IPS-18a (cell line): ENCODE measurements around the gene RAB11FIP4.

Source experiments
- H3K27ac ChIP-seq: one replicate; pipeline ENCODE4 v1.5.1; 2013; ENCODE audit warnings: low read length
- H3K27me3 ChIP-seq: one replicate; pipeline ENCODE4 v1.6.1; 2013; ENCODE audit warnings: mild to moderate bottlenecking, low read length; ENCODE audit not compliant: control insufficient read depth, insufficient read depth
- H3K36me3 ChIP-seq: one replicate; pipeline ENCODE4 v1.6.1; 2013; ENCODE audit warnings: low read depth, low read length; ENCODE audit not compliant: control insufficient read depth
- H3K4me1 ChIP-seq: one replicate; pipeline ENCODE4 v1.6.1; 2013; ENCODE audit warnings: low read depth, low read length; ENCODE audit not compliant: control insufficient read depth
- H3K4me3 ChIP-seq: one replicate; pipeline ENCODE4 v1.5.1; 2013; ENCODE audit warnings: low read length
- H3K9ac ChIP-seq: one replicate; pipeline ENCODE4 v1.6.1; 2013; ENCODE audit warnings: mild to moderate bottlenecking, low read length, moderate library complexity
- H3K9me3 ChIP-seq: one replicate; pipeline ENCODE4 v1.6.1; 2013; ENCODE audit warnings: low read depth, low read length; ENCODE audit not compliant: control insufficient read depth

The RAB11FIP4 gene

GRCh38 chr17:31398381-31399311, 7.2 kb downstream of the RAB11FIP4 start:
- Histone ChIP-seq H3K4me3 (no peak overlapping the region), H3K36me3 (no peaks in the 10 kb centered on the region), H3K9ac (no peak overlapping the region), H3K9me3 (no peaks in the 10 kb centered on the region), H3K27ac (no peak overlapping the region), H3K4me1 (no peaks in the 10 kb centered on the region), H3K27me3 (no peaks in the 10 kb centered on the region)

- no peaks in the 10 kb centered on the region for H3K27me3 ChIP-seq
- H3K9me3 ChIP-seq, result no peaks in the 10 kb centered on the region
- no peak overlapping the region for H3K27ac ChIP-seq
- no peak overlapping the region for H3K9ac ChIP-seq
- no peaks in the 10 kb centered on the region for H3K4me1 ChIP-seq
- H3K4me3 ChIP-seq, result no peak overlapping the region
- no peaks in the 10 kb centered on the region for H3K36me3 ChIP-seq
These were observed 9.0 kb downstream of the RAB11FIP4 start for GRCh38 chr17:31400481-31400950.

- no peak overlapping the region for H3K27ac ChIP-seq
- no peaks in the 10 kb centered on the region for H3K4me1 ChIP-seq
- no peaks in the 10 kb centered on the region for H3K36me3 ChIP-seq
These were observed 10.2 kb downstream of the RAB11FIP4 start for GRCh38 chr17:31401456-31402254.

GRCh38 chr17:31404028-31404949, 12.8 kb downstream of the RAB11FIP4 start:
- Histone ChIP-seq H3K27me3 (no peaks in the 10 kb centered on the region), H3K27ac (no peak overlapping the region), H3K4me3 (no peak overlapping the region), H3K36me3 (no peaks in the 10 kb centered on the region), H3K9ac (no peak overlapping the region), H3K4me1 (no peaks in the 10 kb centered on the region), H3K9me3 (no peaks in the 10 kb centered on the region)

More at GRCh38 chr17:31401456-31402254, 10.2 kb downstream of the RAB11FIP4 start:
- H3K9ac ChIP-seq, result no peak overlapping the region
- no peak overlapping the region for H3K4me3 ChIP-seq
- H3K9me3 ChIP-seq, result no peaks in the 10 kb centered on the region
- H3K27me3 ChIP-seq, result no peaks in the 10 kb centered on the region

- Histone ChIP-seq H3K27me3 (no peaks in the 10 kb centered on the region), H3K9ac (no peak overlapping the region), H3K27ac (no peak overlapping the region), H3K36me3 (no peaks in the 10 kb centered on the region), H3K9me3 (no peaks in the 10 kb centered on the region), H3K4me1 (no peaks in the 10 kb centered on the region), H3K4me3 (no peak overlapping the region)
These were observed 14.5 kb downstream of the RAB11FIP4 start for GRCh38 chr17:31405890-31406371.

GRCh38 chr17:31408586-31408985, 17.1 kb downstream of the RAB11FIP4 start:
- no peaks in the 10 kb centered on the region for H3K9me3 ChIP-seq
- no peak overlapping the region for H3K9ac ChIP-seq
- H3K4me3 ChIP-seq, result no peak overlapping the region
- H3K27ac ChIP-seq, result no peak overlapping the region
- H3K27me3 ChIP-seq, result no peaks in the 10 kb centered on the region
- no peaks in the 10 kb centered on the region for H3K36me3 ChIP-seq
- peaks cover 6% of the 10 kb centered on the region for H3K4me1 ChIP-seq

GRCh38 chr17:31411707-31412285, 20.3 kb downstream of the RAB11FIP4 start:
- no peak overlapping the region for H3K9ac ChIP-seq
- no peaks in the 10 kb centered on the region for H3K9me3 ChIP-seq
- H3K27me3 ChIP-seq, result no peaks in the 10 kb centered on the region
- H3K4me3 ChIP-seq, result no peak overlapping the region
- no peaks in the 10 kb centered on the region for H3K36me3 ChIP-seq
- no peak overlapping the region for H3K27ac ChIP-seq
- H3K4me1 ChIP-seq, result peaks cover 18% of the 10 kb centered on the region

GRCh38 chr17:31412511-31412910, 21.0 kb downstream of the RAB11FIP4 start:
- H3K27ac ChIP-seq, result no peak overlapping the region
- no peaks in the 10 kb centered on the region for H3K9me3 ChIP-seq
- H3K36me3 ChIP-seq, result no peaks in the 10 kb centered on the region
- no peak overlapping the region for H3K9ac ChIP-seq
- no peak overlapping the region for H3K4me3 ChIP-seq
- H3K27me3 ChIP-seq, result no peaks in the 10 kb centered on the region
- peaks cover 22% of the 10 kb centered on the region for H3K4me1 ChIP-seq

- H3K9ac ChIP-seq, result no peak overlapping the region
- peaks cover 22% of the 10 kb centered on the region for H3K4me1 ChIP-seq
- no peak overlapping the region for H3K27ac ChIP-seq
- no peaks in the 10 kb centered on the region for H3K9me3 ChIP-seq
- H3K27me3 ChIP-seq, result no peaks in the 10 kb centered on the region
- no peaks in the 10 kb centered on the region for H3K36me3 ChIP-seq
- H3K4me3 ChIP-seq, result no peak overlapping the region
These were observed 21.8 kb downstream of the RAB11FIP4 start for GRCh38 chr17:31413081-31413799.

GRCh38 chr17:31413874-31414549, 22.5 kb downstream of the RAB11FIP4 start:
- no peaks in the 10 kb centered on the region for H3K27me3 ChIP-seq
- peaks cover 28% of the 10 kb centered on the region for H3K4me1 ChIP-seq
- H3K4me3 ChIP-seq, result no peak overlapping the region
- H3K27ac ChIP-seq, result no peak overlapping the region
- H3K36me3 ChIP-seq, result no peaks in the 10 kb centered on the region
- H3K9me3 ChIP-seq, result no peaks in the 10 kb centered on the region
- no peak overlapping the region for H3K9ac ChIP-seq
